GM12873 (cell line): Measurements from ENCODE around the gene NCEH1.
A peak's percentile ranks its signal among the peaks of the same experiment; 100 is the strongest.

ENCODE experiments used
- CTCF ChIP-seq: IDR thresholded peaks from 2 replicates; pipeline ENCODE4 v1.5.1; 2012; ENCODE audit warnings: low read depth, mild to moderate bottlenecking, moderate library complexity, low read length, control low read depth; ENCODE audit not compliant: insufficient read depth; ENCODE audit errors: missing control alignments

Gene NCEH1

GRCh38 chr3:172646439-172647015, 64.3 kb downstream of the NCEH1 start:
- no peak for TF ChIP-seq CTCF

GRCh38 chr3:172644258-172644657, 66.6 kb downstream of the NCEH1 start:
- TF ChIP-seq CTCF: no peak

GRCh38 chr3:172643506-172644179, 67.2 kb downstream of the NCEH1 start:
- TF ChIP-seq CTCF: no peak

GRCh38 chr3:172641291-172641690, 69.6 kb downstream of the NCEH1 start:
- no peak for TF ChIP-seq CTCF

- no peak for TF ChIP-seq CTCF
Measured at GRCh38 chr3:172640751-172641150, 70.1 kb downstream of the NCEH1 start.

GRCh38 chr3:172635588-172635987, 75.3 kb downstream of the NCEH1 start:
- peak; percentile 14 for TF ChIP-seq CTCF

- no peak for TF ChIP-seq CTCF
Measured at GRCh38 chr3:172634948-172635347, 75.9 kb downstream of the NCEH1 start.
